VCaP (cell line): ENCODE data around the gene SIX3.

ENCODE experiments used
- H3K27ac ChIP-seq: fragments of 450-650 bp; 2 replicates; pipeline ENCODE4 v1.5.1; 2017
- CTCF ChIP-seq: fragments of 450-650 bp; conservative IDR thresholded peaks from 2 replicates; pipeline ENCODE4 v1.5.1; 2017; ENCODE audit warnings: mild to moderate bottlenecking, moderate library complexity

Gene SIX3

DNA sequence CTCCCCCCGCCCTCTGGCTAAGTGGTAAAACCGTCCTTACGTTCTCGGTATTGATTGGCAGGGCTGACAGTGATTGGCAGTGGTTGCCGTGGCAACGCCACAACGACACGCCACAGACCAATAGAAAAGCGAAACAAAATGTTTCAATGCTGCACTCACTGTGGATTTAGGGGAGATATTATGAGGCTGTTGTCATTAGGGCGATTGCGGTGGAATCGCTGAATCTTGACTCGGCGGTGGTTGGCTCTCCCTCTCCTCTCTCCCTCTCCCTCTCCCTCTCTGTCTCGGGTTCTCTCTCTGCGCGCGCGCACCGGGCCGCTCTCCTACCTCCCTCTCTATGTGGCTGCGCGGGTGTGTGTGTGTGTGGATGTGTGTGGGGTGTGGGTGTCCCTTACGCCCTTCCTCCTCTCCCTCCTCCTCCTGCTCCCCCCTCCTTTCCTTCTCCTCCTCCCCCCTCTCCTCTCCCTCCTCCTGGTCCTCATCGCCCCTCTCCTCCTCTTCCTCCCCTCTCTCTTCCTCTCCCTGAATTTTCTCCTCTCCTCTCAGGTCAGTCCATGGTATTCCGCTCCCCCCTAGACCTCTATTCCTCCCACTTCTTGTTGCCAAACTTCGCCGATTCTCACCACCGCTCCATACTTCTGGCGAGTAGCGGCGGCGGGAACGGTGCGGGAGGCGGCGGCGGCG lies at the start of gene SIX3:
Gene SIX3, plus strand, starts transcription at position 152 of the 684 bp plus-strand sequence. Its CDS starts 403 bp downstream, at position 555.
- TF ChIP-seq CTCF = no peak
- no peak within 1 kb of the TSS; the same call in 1 of the 2 replicates for H3K27ac ChIP-seq

- no peak for TF ChIP-seq CTCF
- no peak overlapping the region for H3K27ac ChIP-seq
Observed at GRCh38 chr2:44894058-44894457, 47.4 kb upstream of the SIX3 start.

DNA sequence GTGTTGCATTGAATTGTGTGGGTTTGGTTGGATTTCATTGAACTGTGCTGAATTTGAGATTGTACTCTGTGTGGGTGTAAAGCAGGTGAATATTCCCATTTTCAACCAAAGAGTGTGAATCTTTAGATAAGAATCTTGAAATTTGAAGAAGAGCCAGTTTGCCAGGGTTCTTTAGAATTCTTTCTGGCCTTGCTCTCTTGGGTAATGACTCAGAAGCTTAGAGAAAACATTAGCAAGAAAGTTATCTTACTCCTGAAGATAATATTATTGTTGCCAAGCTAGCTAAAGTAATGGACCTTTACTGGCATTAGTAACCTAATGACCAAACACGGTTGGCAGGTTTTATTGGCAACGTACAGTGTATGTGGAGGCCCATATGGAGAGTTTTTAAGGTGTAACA lies 46.4 kb upstream of the SIX3 start:
- TF ChIP-seq CTCF = no peak
- no peak overlapping the region for H3K27ac ChIP-seq

- TF ChIP-seq CTCF = peak; percentile 34; the same call in 1 of the 2 replicates
Observed at GRCh38 chr2:44897406-44897805, 44.1 kb upstream of the SIX3 start.

DNA sequence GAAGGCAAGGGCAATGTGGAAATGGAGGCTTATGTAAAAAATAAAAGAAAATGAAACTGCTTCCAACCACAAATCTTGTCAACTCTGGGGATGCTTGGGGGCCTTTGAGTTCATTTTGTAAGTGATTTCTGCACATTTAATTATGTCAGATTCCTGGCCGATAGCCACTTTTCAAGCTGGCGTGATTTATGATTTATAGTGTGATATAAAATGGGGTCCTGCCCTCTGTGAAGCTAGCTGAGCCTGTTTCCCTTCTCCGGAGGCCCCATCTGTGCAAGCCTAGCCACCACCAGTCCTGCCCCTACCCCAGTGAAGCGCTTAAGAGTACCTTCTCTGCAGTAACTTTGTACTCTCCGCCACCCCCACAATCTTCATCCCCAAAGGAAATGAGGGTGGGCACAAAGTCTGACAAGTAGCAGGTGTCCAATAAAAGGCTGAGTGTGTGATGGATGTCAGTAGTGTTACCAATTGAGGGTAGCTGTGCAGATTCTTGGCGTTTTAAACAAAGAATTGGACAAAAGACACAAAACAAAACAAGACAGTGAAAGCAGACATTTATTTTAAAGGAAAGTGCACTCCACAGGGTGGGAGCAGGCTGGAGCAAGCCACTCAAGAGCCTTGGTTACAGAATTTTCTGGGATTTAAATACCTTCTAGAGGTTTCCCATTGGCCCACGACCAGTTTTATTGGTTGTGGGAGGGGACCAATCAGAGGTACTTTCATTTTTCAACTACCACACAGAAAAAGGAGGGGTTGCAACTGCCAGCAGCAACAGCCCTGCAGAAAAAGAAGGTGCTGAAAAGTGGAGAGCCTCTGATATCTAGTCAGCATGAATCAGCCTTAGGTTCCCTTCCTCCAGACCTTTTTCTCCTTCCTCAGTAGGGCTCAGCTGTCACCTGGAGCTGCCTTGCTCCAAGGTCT lies 39.0 kb upstream of the SIX3 start:
- peak overlapping the region; percentile 80 for H3K27ac ChIP-seq
- TF ChIP-seq CTCF = no peak

More at GRCh38 chr2:44897406-44897805, 44.1 kb upstream of the SIX3 start:
- H3K27ac ChIP-seq = no peak overlapping the region

- no peak for TF ChIP-seq CTCF
- no peak overlapping the region for H3K27ac ChIP-seq
Observed at GRCh38 chr2:44904578-44904977, 36.9 kb upstream of the SIX3 start.

- H3K27ac ChIP-seq = no peak overlapping the region
- TF ChIP-seq CTCF = no peak
Observed at GRCh38 chr2:44906972-44907371, 34.5 kb upstream of the SIX3 start.
